ENCODE results near the gene L1TD1. TPM values are rescaled to one million over a fixed set of nuclear protein-coding genes. Genes with fewer than 3 reads are reported as not detected.

Gene L1TD1
- total and polyA plus RNA-seq, 2 donors (not counting 1 experiment from before 2014, with no cell fraction given), result 0.09 TPM; not detected in 1

DNA sequence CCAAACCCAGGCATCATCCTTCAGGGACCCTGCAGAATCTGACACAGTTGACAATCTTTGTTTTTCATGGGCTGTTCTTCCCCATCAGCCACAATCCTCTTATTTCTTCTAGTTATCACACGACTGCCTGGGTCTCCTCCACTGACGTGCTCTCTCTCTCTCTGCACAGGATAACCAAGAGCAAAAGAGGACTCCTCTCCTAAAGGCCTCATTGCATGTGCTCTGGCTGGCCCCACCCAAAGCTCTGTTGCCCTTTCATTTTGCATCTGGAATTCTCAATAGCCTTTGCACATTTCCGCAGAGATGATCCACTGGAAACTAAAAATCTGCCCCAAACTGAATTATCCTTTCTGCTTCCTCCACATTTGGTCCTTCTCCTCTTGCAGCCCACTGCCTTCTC lies 66.0 kb downstream of the L1TD1 start:
- H2AFZ ChIP-seq (ENCODE audit: insufficient read depth, low read depth, low read length, poor library complexity, severe bottlenecking), result no peak overlapping the region
- H3K79me2 ChIP-seq (ENCODE audit: control insufficient read depth, insufficient read depth, low read length), result no peaks in the 10 kb centered on the region
- DNase-seq (no peak), ATAC-seq (ENCODE audit: low read depth) (no peak)
- H3K27me3 Mint-ChIP-seq, result peaks cover 19% of the 10 kb centered on the region
- intact Hi-C loops (cut with micrococcal nuclease), result no loop called here
- H3K4me3 Mint-ChIP-seq, result no peak overlapping the region
- H3K27ac ChIP-seq (ENCODE audit: low read length in 2 of 2), result no peak overlapping the region
- CTCF ChIA-PET, result no interaction called here
- 86% methylated on average over 3 of the region's 3 CpGs for WGBS (ENCODE audit: insufficient coverage)
- no peak overlapping the region for H3K4me3 ChIP-seq (ENCODE audit: control extremely low read depth in 1 of 5, extremely low read depth in 1 of 5, insufficient read depth in 1 of 5, low read depth in 2 of 5, low read length in 4 of 5)
- no peaks in the 10 kb centered on the region for H3K27me3 ChIP-seq (replicated peaks in 1 of 4; ENCODE audit: control extremely low read depth in 1 of 4, control insufficient read depth in 3 of 4, insufficient read depth in 4 of 4, low read length in 3 of 4)
- H3K27ac Mint-ChIP-seq, result no peak overlapping the region
- no peaks in the 10 kb centered on the region for H3K4me1 Mint-ChIP-seq
- no peaks in the 10 kb centered on the region for H3K9me3 Mint-ChIP-seq (ENCODE audit: insufficient read depth)
- no peaks in the 10 kb centered on the region for H4K20me1 ChIP-seq (ENCODE audit: control insufficient read depth, insufficient read depth, low read length, poor library complexity, severe bottlenecking)
- H3K4me2 ChIP-seq (replicated peaks; ENCODE audit: low read depth, low read length, poor library complexity, severe bottlenecking), result no peak overlapping the region
- TF ChIP-seq EZH2 (IDR thresholded peaks at IDR 0.05; ENCODE audit: borderline replicate concordance, insufficient read depth, low read depth, low read length, poor library complexity, severe bottlenecking), result no peak
- TF ChIP-seq, protein P1, sequence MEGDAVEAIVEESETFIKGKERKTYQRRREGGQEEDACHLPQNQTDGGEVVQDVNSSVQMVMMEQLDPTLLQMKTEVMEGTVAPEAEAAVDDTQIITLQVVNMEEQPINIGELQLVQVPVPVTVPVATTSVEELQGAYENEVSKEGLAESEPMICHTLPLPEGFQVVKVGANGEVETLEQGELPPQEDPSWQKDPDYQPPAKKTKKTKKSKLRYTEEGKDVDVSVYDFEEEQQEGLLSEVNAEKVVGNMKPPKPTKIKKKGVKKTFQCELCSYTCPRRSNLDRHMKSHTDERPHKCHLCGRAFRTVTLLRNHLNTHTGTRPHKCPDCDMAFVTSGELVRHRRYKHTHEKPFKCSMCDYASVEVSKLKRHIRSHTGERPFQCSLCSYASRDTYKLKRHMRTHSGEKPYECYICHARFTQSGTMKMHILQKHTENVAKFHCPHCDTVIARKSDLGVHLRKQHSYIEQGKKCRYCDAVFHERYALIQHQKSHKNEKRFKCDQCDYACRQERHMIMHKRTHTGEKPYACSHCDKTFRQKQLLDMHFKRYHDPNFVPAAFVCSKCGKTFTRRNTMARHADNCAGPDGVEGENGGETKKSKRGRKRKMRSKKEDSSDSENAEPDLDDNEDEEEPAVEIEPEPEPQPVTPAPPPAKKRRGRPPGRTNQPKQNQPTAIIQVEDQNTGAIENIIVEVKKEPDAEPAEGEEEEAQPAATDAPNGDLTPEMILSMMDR (IDR thresholded peaks at IDR 0.05), result no peak
- POLR2A ChIA-PET, result no interaction called here
- no peaks in the 10 kb centered on the region for H3K36me3 ChIP-seq (replicated peaks in 1 of 2; ENCODE audit: control extremely low read depth in 1 of 2, control insufficient read depth in 1 of 2, extremely low read depth in 1 of 2, insufficient read depth in 2 of 2, low read length in 1 of 2)
- H3K9ac ChIP-seq (ENCODE audit: low read length), result no peak overlapping the region
- H3K9me3 ChIP-seq (ENCODE audit: control extremely low read depth in 1 of 3, control insufficient read depth in 2 of 3, insufficient read depth in 1 of 3, low read length in 2 of 3), result no peaks in the 10 kb centered on the region
- no peaks in the 10 kb centered on the region for H3K4me1 ChIP-seq (ENCODE audit: control insufficient read depth in 2 of 2, insufficient read depth in 2 of 2, low read length in 2 of 2)

Other genes with a start within 250 kb of the L1TD1 start
- not detected in 2 replicates for gene KANK4, start 124.6 kb downstream of the L1TD1 start, total RNA-seq
- not detected in 2 replicates for gene KANK4, start 124.6 kb downstream of the L1TD1 start, polyA plus RNA-seq
- 32.5 and 32.7 TPM in 2 replicates for gene USP1, start 242.2 kb downstream of the L1TD1 start, total RNA-seq
- 6.1 and 12.5 TPM in 2 replicates for gene USP1, start 242.2 kb downstream of the L1TD1 start, polyA plus RNA-seq

Measured in B cell (primary cell).